Measurements from ENCODE around the gene CABLES2.

DNA sequence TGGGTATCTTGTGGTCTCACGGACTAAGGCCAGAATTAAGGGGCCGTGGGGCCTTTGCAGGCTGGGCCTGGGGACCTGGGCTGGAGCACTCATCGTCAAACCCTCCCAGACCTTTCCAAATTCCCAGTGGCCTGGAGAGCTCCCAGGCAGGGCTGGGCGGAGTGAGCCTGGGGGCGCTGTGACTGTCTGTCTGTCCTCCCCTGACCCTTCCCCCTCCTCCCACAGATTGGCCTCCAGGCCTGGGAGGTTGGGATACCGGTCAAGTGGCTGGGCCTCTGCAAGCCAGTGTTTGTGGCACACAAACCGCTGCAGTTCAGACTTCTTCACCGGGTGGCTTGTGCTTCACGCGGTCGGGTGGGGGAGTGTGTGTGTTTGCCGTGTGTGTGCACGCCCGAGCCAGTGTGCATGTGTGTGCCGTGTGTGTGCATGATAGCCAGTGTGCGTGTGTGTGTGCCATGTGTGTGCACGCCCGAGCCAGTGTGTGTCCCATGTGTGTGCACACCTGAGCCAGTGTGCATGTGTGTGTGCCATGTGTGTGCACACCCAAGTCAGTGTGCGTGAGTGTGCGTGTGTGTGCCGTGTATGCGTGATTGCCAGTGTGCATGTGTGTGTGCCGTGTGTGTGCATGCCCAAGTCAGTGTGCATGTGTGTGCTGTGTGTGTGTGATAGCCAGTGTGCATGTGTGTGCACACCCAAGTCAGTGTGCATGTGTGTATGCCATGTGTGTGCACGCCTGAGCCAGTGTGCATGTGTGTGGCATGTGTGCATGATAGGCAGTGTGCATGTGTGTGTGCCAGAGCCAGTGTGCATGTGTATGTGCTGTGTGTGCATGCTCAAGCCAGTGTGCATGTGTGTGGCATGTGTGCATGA is 14.0 kb upstream of the CABLES2 start:
- TF ChIP-seq, protein P1, sequence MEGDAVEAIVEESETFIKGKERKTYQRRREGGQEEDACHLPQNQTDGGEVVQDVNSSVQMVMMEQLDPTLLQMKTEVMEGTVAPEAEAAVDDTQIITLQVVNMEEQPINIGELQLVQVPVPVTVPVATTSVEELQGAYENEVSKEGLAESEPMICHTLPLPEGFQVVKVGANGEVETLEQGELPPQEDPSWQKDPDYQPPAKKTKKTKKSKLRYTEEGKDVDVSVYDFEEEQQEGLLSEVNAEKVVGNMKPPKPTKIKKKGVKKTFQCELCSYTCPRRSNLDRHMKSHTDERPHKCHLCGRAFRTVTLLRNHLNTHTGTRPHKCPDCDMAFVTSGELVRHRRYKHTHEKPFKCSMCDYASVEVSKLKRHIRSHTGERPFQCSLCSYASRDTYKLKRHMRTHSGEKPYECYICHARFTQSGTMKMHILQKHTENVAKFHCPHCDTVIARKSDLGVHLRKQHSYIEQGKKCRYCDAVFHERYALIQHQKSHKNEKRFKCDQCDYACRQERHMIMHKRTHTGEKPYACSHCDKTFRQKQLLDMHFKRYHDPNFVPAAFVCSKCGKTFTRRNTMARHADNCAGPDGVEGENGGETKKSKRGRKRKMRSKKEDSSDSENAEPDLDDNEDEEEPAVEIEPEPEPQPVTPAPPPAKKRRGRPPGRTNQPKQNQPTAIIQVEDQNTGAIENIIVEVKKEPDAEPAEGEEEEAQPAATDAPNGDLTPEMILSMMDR (conservative IDR thresholded peaks at IDR 0.05; ENCODE audit: low read length), result no peak
- no peak for TF ChIP-seq EZH2phosphoT487 (IDR thresholded peaks at IDR 0.05; ENCODE audit: borderline replicate concordance)
